Measurements from ENCODE around the gene NTM. TPM values are rescaled to one million over a fixed set of nuclear protein-coding genes. Genes with fewer than 3 reads are reported as not detected.

NTM gene
- total and polyA plus RNA-seq, 12 donors, result 0.26 to 11.5 (median 4.0) TPM

GRCh38 chr11:131353766-131354165 lies 16.6 kb upstream of the NTM start:
- Histone ChIP-seq H3K36me3 (replicated peaks in 1 of 2) (no peaks in the 10 kb centered on the region), H3K4me1 (replicated peaks in 1 of 2) (no peaks in the 10 kb centered on the region), H3K9me3 (replicated peaks in 1 of 3) (no peaks in the 10 kb centered on the region), H3K4me3 (no peak overlapping the region), H3K27ac (no peak overlapping the region), H3K27me3 (no peaks in the 10 kb centered on the region)
- no peak for DNase-seq
- TF ChIP-seq POLR2A (IDR thresholded peaks at IDR 0.05), result no peak
- TF ChIP-seq, protein P1, sequence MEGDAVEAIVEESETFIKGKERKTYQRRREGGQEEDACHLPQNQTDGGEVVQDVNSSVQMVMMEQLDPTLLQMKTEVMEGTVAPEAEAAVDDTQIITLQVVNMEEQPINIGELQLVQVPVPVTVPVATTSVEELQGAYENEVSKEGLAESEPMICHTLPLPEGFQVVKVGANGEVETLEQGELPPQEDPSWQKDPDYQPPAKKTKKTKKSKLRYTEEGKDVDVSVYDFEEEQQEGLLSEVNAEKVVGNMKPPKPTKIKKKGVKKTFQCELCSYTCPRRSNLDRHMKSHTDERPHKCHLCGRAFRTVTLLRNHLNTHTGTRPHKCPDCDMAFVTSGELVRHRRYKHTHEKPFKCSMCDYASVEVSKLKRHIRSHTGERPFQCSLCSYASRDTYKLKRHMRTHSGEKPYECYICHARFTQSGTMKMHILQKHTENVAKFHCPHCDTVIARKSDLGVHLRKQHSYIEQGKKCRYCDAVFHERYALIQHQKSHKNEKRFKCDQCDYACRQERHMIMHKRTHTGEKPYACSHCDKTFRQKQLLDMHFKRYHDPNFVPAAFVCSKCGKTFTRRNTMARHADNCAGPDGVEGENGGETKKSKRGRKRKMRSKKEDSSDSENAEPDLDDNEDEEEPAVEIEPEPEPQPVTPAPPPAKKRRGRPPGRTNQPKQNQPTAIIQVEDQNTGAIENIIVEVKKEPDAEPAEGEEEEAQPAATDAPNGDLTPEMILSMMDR (IDR thresholded peaks at IDR 0.05), result no peak
- intact Hi-C loops (cut with DNase I), result no loop called here
- WGBS, 4 donors, result 67 to 81% (median 72%) methylated on average over 2 of the region's 2 CpGs

GRCh38 chr11:131354251-131354701 lies 16.1 kb upstream of the NTM start:
- intact Hi-C loops (cut with DNase I), result no loop called here
- Histone ChIP-seq H3K4me1 (replicated peaks in 1 of 2) (no peaks in the 10 kb centered on the region), H3K4me3 (no peak overlapping the region), H3K9me3 (replicated peaks in 1 of 3) (no peaks in the 10 kb centered on the region), H3K27me3 (no peaks in the 10 kb centered on the region), H3K27ac (no peak overlapping the region), H3K36me3 (replicated peaks in 1 of 2) (no peaks in the 10 kb centered on the region)
- DNase-seq, result no peak
- WGBS, 4 donors, result 54 to 68% (median 58%) methylated on average over 5 of the region's 5 CpGs
- TF ChIP-seq POLR2A (IDR thresholded peaks at IDR 0.05), result no peak
- TF ChIP-seq, protein P1 (IDR thresholded peaks at IDR 0.05), result no peak

DNA sequence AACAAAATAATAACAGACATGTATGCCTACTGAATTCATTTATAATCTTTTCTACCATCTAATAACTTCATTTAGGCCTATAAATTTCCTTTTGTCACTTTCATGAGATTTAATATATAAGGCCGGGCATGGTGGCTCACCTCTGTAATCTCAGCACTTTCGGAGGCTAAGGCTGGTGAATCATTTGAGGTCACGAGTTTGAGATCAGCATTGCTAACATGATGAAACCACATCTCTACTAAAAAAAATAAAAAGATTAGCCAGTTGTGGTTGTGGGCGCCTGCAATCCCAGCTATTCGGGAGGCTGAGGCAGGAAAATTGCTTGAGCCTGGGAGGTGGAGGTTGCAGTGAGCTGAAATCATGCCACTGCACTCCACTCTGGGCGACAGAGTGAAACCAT lies 14.2 kb upstream of the NTM start:
- H3K4me3 ChIP-seq, result no peak overlapping the region
- no peak overlapping the region for H3K27ac ChIP-seq
- TF ChIP-seq, protein P1 (IDR thresholded peaks at IDR 0.05), result no peak
- no peak for TF ChIP-seq POLR2A (IDR thresholded peaks at IDR 0.05)
- H3K36me3 ChIP-seq (replicated peaks in 1 of 2), result no peaks in the 10 kb centered on the region
- intact Hi-C loops (cut with DNase I), result no loop called here
- no peak for DNase-seq
- H3K27me3 ChIP-seq, result no peaks in the 10 kb centered on the region
- 81 to 87% (median 84%) methylated on average over 6 of the region's 6 CpGs for WGBS, 4 donors
- no peaks in the 10 kb centered on the region for H3K4me1 ChIP-seq (replicated peaks in 1 of 2)
- no peaks in the 10 kb centered on the region for H3K9me3 ChIP-seq (replicated peaks in 1 of 3)

GRCh38 chr11:131365329-131365930 lies 5.0 kb upstream of the NTM start:
- intact Hi-C loops (cut with DNase I), result no loop called here
- no peak for DNase-seq
- Histone ChIP-seq H3K4me1 (replicated peaks in 1 of 2) (no peaks in the 10 kb centered on the region), H3K27me3 (no peaks in the 10 kb centered on the region), H3K36me3 (replicated peaks in 1 of 2) (no peaks in the 10 kb centered on the region), H3K4me3 (no peak overlapping the region), H3K27ac (no peak overlapping the region), H3K9me3 (replicated peaks in 1 of 3) (no peaks in the 10 kb centered on the region)
- WGBS, 4 donors, result 67 to 82% (median 80%) methylated on average over 3 to 4 of the region's 4 CpGs
- no peak for TF ChIP-seq POLR2A (IDR thresholded peaks at IDR 0.05)
- TF ChIP-seq, protein P1 (IDR thresholded peaks at IDR 0.05), result no peak

All from adrenal gland (tissue), 12 donors.